Fibroblast of lung (primary cell): ENCODE data around the gene NEK10. TPM values are rescaled to one million over a fixed set of nuclear protein-coding genes. Genes with fewer than 3 reads are reported as not detected.

Experiments used
- DNase-seq, 2 donors: peaks; one replicate each; pipeline versions ENCODE4 v3.0.0 to v3.0.0-alpha.2; 2010; ENCODE audit warnings: low read depth in 2 of 2
- H2AFZ ChIP-seq: 2 replicates; pipeline ENCODE4 v1.5.1; 2012; ENCODE audit warnings: low read length, control low read depth, inconsistent platforms
- H3K27ac ChIP-seq: 2 replicates; pipeline ENCODE4 v1.5.1; 2011; ENCODE audit warnings: low read length, control low read depth; ENCODE audit not compliant: insufficient read depth
- H3K27me3 ChIP-seq: 2 replicates; pipeline ENCODE4 v1.5.1; 2011; ENCODE audit warnings: mild to moderate bottlenecking, low read length; ENCODE audit not compliant: control insufficient read depth, insufficient read depth
- H3K36me3 ChIP-seq: 2 replicates; pipeline ENCODE4 v1.5.1; 2011; ENCODE audit warnings: low read length; ENCODE audit not compliant: control insufficient read depth, insufficient read depth
- H3K4me1 ChIP-seq: 2 replicates; pipeline ENCODE4 v1.5.1; 2011; ENCODE audit warnings: low read length; ENCODE audit not compliant: control insufficient read depth, insufficient read depth; ENCODE audit errors: extremely low read depth
- H3K4me2 ChIP-seq: 2 replicates; pipeline ENCODE4 v1.5.1; 2011; ENCODE audit warnings: low read length, control low read depth; ENCODE audit not compliant: insufficient read depth; ENCODE audit errors: extremely low read depth
- H3K4me3 ChIP-seq, 4 experiments: fragments of 200-600 bp in 1 of 4; sonication (generic) in 1 of 4; replicated peaks in 1 of 4; 2 replicates each; pipeline ENCODE4 v1.5.1; 2011 to 2016; ENCODE audit warnings: low read length in 4 of 4, low read depth in 3 of 4, mild to moderate bottlenecking in 3 of 4, control low read depth in 2 of 4, inconsistent platforms in 1 of 4, mixed read lengths in 1 of 4; ENCODE audit not compliant: insufficient read depth in 1 of 4; ENCODE audit errors: control extremely low read depth in 1 of 4
- H3K79me2 ChIP-seq: 2 replicates; pipeline ENCODE4 v1.5.1; 2012; ENCODE audit warnings: mild to moderate bottlenecking, low read length, inconsistent platforms; ENCODE audit not compliant: control insufficient read depth, insufficient read depth
- H3K9ac ChIP-seq: 2 replicates; pipeline ENCODE4 v1.5.1; 2011; ENCODE audit warnings: mild to moderate bottlenecking, low read length, control low read depth; ENCODE audit not compliant: insufficient read depth
- H3K9me3 ChIP-seq: 2 replicates; pipeline ENCODE4 v1.5.1; 2012; ENCODE audit warnings: low read depth, low read length; ENCODE audit not compliant: control insufficient read depth, insufficient read depth
- H4K20me1 ChIP-seq: 2 replicates; pipeline ENCODE4 v1.5.1; 2011; ENCODE audit warnings: low read length; ENCODE audit not compliant: control insufficient read depth, insufficient read depth; ENCODE audit errors: extremely low read depth
- EZH2 ChIP-seq: IDR thresholded peaks from 2 replicates; pipeline ENCODE4 v1.5.1; 2012; ENCODE audit warnings: low read length, control low read depth, mild to moderate bottlenecking; ENCODE audit errors: missing control alignments
- polyA plus RNA-seq, 2 donors: library from polyadenylated mRNA; depleted of rRNA in 1 of 2; stranded (reverse) in 1 of 2; unstranded in 1 of 2; fragments of >200 nt; gene quantifications; 2 replicates each; pipeline ENCODE4 v1.2.1, GENCODE V29; 2011 to 2012; ENCODE audit warnings: missing spikeins in 1 of 2
- total RNA-seq: library from RNA; depleted of rRNA; stranded (reverse); fragments of >200 nt; gene quantifications from 2 replicates; pipeline ENCODE4 v1.2.1, GENCODE V29; 2014
- TF ChIP-seq, protein P1 (sequence below), 2 donors: IDR thresholded peaks in 1 of 2; conservative IDR thresholded peaks in 1 of 2; 1 replicate in 1 of 2; 2 replicates in 1 of 2; pipeline ENCODE4 v1.5.1; 2011 to 2012; ENCODE audit warnings: low read length in 2 of 2, control low read depth in 1 of 2, inconsistent platforms in 1 of 2, low read depth in 1 of 2, mild to moderate bottlenecking in 1 of 2

NEK10 gene
- total and polyA plus RNA-seq, 2 donors (not counting 1 experiment from before 2014, with no cell fraction given) = 1.4 to 23.0 TPM

DNA sequence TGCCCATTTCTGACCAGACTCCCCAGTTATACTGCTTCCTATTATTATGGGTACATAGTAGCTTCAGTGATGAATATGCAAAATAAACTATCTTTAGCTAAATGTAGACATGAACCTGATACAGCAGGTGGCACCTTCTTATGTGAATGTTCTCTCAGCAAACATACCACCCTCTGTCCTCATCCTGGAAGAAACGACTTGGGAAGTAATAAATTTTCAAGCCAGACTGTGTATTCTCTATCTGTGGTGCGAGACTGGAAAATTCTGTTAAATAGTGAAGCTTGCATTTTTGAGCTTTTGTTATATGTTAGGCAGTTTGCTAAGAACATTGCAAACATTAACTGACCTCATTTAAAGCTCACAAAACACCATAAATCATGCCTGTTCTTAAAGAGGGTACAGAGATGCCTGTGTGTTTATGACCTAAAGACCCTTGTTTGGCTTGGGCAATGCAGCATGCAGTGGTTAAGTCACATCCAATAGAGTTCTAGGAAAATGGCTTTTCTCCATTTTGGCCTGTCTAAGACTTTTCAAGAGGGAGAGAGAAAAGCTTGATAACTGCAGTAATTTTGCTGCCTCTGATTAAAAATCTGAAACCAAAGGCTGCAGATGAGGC is 287.1 kb downstream of the NEK10 start:
- H3K27ac ChIP-seq = no peak overlapping the region
- H3K36me3 ChIP-seq = no peaks in the 10 kb centered on the region
- H3K9me3 ChIP-seq = no peaks in the 10 kb centered on the region
- H3K27me3 ChIP-seq = no peaks in the 10 kb centered on the region
- no peak overlapping the region for H3K4me2 ChIP-seq
- TF ChIP-seq EZH2 = no peak
- H3K4me3 ChIP-seq = no peak overlapping the region
- no peak overlapping the region for H3K9ac ChIP-seq
- no peaks in the 10 kb centered on the region for H4K20me1 ChIP-seq
- H3K4me1 ChIP-seq = no peaks in the 10 kb centered on the region
- DNase-seq = peak in 1 of 2 donors; percentile 8
- no peak overlapping the region for H2AFZ ChIP-seq
- no peaks in the 10 kb centered on the region for H3K79me2 ChIP-seq

DNA sequence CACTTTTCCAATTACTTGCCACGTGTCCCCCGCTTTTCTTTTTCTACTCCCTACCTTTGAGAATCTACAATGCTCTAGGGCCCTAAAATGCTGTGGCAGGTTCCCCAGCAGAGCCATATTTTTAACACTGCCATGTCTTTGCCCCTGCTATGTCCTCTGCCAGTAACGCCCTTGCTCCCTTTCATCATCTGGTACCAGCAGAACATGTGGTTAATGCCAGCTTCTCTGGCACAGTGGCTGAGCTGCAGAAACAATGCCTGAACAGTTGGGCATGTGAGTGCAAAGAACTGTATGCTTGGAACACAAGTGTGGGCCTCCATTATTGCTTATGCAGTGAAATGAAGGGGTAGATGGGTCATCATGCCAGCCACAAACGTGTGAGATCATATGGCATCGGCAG is 287.6 kb downstream of the NEK10 start:
- Histone ChIP-seq H3K9ac (no peak overlapping the region), H3K27me3 (no peaks in the 10 kb centered on the region), H3K27ac (no peak overlapping the region), H3K4me2 (no peak overlapping the region), H3K9me3 (no peaks in the 10 kb centered on the region), H4K20me1 (no peaks in the 10 kb centered on the region), H3K36me3 (no peaks in the 10 kb centered on the region), H3K79me2 (no peaks in the 10 kb centered on the region), H3K4me1 (no peaks in the 10 kb centered on the region), H2AFZ (no peak overlapping the region), H3K4me3 (no peak overlapping the region)
- no peak for DNase-seq
- TF ChIP-seq, protein P1, sequence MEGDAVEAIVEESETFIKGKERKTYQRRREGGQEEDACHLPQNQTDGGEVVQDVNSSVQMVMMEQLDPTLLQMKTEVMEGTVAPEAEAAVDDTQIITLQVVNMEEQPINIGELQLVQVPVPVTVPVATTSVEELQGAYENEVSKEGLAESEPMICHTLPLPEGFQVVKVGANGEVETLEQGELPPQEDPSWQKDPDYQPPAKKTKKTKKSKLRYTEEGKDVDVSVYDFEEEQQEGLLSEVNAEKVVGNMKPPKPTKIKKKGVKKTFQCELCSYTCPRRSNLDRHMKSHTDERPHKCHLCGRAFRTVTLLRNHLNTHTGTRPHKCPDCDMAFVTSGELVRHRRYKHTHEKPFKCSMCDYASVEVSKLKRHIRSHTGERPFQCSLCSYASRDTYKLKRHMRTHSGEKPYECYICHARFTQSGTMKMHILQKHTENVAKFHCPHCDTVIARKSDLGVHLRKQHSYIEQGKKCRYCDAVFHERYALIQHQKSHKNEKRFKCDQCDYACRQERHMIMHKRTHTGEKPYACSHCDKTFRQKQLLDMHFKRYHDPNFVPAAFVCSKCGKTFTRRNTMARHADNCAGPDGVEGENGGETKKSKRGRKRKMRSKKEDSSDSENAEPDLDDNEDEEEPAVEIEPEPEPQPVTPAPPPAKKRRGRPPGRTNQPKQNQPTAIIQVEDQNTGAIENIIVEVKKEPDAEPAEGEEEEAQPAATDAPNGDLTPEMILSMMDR (conservative IDR thresholded peaks at IDR 0.05 in 1 of 2, IDR thresholded peaks at IDR 0.05 in 1 of 2; ENCODE audit: low read depth in 1 of 2, low read length in 2 of 2) = no peak
- TF ChIP-seq EZH2 = no peak

DNA sequence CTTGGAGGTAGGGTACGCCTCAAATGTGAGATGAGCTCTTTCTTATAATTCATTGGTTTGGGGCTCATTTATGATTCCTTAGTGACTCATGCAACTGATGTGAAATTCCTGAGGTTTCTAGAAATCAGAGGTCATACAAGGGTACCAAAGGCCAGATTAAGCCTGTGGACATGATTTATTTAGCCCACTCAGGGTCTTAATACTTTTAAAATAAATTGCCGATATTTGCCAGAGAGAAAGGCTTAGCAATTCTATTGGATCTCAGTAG is 289.0 kb downstream of the NEK10 start:
- Histone ChIP-seq H3K9ac (no peak overlapping the region), H3K4me2 (no peak overlapping the region), H3K36me3 (no peaks in the 10 kb centered on the region), H3K9me3 (no peaks in the 10 kb centered on the region), H3K27me3 (no peaks in the 10 kb centered on the region), H3K4me1 (no peaks in the 10 kb centered on the region), H3K79me2 (no peaks in the 10 kb centered on the region), H3K27ac (no peak overlapping the region), H2AFZ (no peak overlapping the region), H3K4me3 (no peak overlapping the region), H4K20me1 (no peaks in the 10 kb centered on the region)
- peak in 1 of 2 donors; percentile 16 for DNase-seq
- TF ChIP-seq, protein P1 (conservative IDR thresholded peaks at IDR 0.05 in 1 of 2, IDR thresholded peaks at IDR 0.05 in 1 of 2; ENCODE audit: low read depth in 1 of 2, low read length in 2 of 2) = no peak
- no peak for TF ChIP-seq EZH2
